Fibroblast of gingiva (primary cell): ENCODE measurements around the gene ITGA8.

Source experiments
- DNase-seq: peaks from one replicate; pipeline ENCODE4 v3.0.0-alpha.2; 2011; ENCODE audit warnings: low read depth

ITGA8 gene

GRCh38 chr10:15735763-15736162 lies 16.0 kb upstream of the ITGA8 start:
- no peak for DNase-seq

- DNase-seq = no peak
Observed at GRCh38 chr10:15730341-15730740, 10.6 kb upstream of the ITGA8 start.

DNA sequence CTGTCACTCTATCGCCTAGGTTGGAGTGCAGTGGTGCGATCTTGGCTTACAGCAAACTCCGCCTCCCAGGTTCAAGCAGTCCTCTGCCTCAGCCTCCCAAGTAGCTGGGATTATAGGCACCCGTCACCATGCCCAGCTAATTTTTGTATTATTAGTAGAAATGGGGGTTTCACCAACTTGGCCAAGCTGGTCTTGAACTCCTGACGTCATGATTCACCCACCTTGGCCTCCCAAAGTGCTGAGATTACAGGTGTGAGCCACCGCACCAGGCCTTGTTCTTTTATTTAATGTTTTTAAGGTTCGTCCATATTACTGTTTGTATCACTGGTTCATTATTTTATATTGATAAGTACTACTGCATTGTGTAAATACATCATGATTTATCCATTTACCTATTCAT lies 10.2 kb upstream of the ITGA8 start:
- no peak for DNase-seq

DNA sequence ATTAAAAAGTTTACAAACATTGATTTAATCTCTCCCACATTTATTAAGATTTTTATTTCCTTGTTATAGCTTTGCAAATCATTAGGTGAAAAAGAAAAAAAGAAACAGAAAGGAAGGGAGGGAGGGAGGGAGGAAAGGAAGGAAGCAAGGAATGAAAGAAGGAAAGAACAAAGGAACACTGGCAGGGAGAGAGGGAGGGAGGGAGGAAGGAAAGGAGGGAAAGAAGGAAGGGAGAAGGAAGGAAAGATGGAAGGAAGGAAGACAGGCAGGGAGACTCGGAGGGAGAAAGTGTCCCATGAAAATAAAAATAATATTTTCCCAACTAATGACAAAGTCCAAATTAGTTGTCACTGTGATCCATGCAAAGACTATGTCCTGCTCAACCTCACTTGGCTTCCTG lies 6.3 kb upstream of the ITGA8 start:
- DNase-seq = no peak

DNA sequence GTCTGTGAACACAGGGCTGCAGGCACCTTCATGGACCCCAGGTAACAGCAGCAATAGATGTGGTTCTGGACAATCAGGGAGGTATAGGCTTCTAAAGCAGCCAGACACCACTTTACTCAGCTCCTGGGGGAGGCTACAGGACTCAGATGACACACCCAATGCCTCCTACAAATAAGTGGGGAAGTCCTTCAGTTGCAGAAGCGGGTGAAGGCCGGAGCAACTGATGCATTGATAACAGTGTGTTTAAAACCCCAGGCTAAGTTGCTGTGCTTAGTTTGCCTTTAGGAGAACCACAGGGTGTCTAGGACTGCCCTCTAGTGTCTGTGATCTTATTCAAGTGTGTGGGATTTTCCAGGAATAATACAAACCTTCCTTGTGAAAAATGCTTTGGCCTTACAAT lies 5.9 kb upstream of the ITGA8 start:
- DNase-seq = peak; percentile 66

DNA sequence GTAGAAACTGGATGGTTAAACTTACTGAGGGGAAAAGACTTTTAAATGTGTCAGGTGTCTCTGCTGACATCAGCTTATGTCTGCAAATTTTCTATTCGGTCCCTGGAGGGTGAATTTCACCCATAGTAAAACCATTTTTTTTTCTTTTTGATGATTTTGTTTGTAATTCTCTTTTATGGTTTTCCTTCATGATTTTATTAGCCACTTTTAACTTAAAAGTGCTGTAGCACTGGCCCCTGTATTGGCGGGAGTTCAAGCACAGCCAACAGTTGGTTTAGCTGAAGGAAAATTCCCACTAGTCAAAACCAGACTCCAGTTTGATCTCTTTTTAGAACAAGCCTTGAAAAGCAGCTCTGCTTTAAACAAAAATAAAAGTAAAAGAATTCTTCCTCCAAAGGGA lies 5.0 kb upstream of the ITGA8 start:
- DNase-seq = no peak

DNA sequence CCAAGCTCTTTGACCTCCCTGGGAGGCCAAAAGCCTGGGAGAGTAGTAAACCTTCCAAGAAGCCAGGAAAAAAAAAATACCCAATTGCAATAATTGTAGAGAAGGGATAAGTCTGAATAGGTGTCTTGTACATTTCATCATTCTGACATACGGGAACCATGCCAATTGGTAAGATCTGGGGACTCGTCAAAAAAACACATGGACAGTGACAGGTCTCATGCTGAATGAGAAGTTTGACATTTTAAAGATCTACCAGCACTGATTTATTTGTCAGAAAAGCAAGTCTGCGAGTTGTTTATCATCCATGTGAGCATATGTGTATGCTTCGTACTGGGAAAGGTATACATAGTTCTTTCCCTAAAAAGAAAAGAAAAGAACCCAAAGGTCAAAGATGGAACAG lies 4.1 kb upstream of the ITGA8 start:
- DNase-seq = no peak

DNA sequence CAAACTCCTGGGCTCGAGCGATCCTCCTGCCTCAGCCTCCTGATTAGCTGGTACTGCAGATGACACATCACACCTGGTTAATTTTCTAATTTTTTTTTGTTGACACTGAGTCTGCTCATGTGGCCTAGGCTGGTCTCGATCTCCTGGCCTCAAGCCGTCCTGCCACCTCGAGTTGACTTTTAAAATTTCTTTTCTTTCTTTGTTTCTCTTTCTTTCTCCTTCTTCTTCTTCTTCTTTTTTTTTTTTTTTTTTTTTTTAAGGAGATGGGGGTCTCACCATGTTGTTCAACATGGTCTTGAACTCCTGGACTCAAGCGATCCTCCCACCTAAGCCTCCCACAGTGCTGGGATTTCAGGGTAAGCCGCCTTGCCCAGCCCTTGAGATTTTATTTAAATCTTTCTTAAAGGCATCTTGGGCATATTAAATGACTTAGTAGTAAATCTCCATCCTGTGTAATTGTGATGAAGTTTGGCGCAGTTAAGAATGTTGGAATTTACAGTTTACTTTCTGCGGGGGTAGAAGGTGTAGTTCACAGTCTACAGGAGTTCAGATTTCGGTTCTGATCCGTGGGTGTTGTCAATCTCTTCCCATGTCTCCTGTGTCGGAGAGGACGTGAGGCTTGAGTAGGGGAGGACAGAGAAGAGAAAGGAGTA lies 1.0 kb upstream of the ITGA8 start:
- DNase-seq = no peak

DNA sequence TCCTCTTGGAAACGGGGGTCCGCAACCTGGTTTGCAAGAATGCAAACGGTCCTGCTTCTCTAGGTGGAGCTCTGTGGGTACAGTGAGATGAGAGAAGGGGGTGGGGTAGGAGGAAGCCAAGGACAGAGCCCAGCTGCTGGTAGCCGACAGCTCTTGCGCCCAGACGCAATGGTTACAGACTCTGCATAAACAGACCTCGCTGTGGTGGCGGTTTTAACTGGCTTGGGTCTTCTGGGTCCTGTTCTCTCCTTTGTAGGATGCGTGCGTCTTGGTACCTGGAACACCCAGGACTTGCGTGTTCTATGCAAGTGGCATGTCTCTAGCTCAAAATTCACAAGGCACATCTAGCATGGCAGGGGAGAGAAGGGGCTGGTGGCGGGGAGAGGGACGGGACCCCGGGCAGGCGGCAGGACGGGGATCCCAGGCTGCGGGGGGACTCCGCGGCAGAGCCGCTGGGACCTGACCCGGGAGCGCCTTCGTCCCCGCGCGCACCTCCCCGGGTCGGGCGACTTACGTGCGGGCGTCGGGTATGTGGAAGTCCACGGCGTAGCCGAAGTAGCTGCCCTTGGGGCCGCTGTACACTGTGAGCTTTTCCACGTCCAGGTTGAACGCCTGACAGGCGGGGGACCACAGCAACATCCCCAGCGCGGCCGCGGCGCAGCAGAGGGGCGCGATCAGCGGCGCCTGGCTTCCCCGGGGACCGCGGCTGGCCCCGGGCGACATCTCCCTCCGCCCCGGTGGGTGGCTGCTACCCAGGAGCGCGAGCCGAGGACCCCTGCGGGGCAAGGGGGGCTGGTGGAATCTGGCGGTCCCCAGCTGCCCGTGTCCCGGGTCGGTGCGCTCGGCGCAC lies 448 bp downstream of the ITGA8 start:
- no peak for DNase-seq

GRCh38 chr10:15718694-15719048 lies 1.1 kb downstream of the ITGA8 start:
- no peak for DNase-seq

DNA sequence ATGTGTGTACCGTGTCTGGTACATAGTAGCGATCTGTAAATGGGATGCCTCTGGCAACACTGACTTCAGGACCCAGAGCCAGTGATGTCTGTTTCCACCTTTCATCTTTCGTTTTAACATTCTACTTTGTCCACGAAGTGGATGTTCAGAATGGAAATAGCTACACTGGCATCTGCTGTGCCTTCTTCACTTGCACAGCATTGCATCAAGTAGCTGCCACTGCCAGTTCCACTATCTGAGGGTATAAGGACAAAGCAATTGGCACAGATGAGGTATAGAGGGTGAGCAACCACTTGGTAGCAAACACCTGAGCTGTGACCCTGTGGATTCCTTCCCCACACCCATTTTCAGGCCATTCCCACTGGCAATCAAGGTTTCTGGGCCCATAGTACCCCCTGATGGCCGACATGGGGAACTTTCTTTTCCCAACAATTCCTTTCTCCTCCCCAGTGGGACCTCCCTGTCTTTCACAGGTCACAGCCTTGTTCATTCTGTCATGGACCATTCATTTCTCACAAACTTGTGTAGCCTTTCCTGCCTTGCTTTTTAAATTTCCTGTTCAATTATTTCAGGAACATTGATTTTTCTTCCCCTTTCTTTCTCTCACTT lies 4.0 kb downstream of the ITGA8 start:
- peak; percentile 16 for DNase-seq

DNA sequence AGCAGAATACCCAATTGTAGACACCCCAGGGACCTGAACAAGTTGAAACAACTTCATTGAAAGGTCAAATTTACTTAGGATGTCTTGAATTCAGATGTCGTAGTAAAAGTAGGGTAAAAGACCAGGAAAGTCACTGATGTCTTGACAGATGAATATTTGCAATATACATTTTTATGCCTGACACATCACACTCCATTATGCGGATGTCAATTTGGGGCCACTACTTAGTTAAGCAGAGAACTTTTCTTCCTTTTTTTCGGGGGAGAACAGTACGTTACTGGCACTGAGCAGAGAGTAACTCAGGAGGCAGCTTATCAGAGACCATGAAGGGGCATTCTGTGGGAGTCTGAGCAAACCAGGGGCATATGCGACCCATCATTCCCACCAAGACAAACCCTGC lies 4.9 kb downstream of the ITGA8 start:
- no peak for DNase-seq

DNA sequence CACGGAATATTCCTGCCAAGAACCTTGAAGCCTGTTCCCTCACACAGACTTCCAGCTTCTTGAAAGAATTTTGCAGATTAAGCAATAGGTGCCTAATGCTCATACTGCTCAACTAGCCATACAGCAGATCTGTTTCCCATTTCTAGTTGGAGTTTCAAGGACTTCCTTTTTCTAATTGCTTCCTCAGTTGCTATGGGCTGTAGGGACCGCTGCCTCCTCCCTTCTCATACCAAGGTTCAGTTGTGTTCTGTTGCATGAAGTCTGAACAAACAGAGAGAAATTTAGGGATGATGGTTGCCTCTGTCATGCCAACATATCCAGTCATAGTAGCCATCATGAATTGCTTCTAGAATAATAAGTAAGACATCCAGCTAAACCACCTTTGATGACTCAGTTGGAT lies 6.8 kb downstream of the ITGA8 start:
- DNase-seq = peak; percentile 21

DNA sequence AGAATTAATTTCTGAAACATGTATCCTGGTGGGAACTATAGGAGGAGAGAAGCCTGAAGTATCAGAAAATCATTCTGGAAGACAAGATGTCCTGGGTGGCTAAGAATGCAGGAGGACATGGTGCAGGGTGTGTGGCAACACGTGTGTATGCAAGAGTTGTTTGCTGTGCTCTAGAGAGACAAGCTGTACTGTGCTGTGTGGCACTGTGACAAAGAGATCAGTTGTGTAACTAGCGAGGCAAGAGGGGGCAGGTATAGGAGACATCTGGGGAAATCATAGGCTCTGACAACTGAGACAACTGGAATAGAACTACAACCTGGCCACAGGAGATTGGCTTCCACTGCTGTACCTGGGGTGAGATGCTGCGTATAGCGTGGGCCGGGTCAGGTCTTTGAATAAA lies 9.3 kb downstream of the ITGA8 start:
- DNase-seq = no peak

GRCh38 chr10:15705298-15705697 lies 14.4 kb downstream of the ITGA8 start:
- no peak for DNase-seq

DNA sequence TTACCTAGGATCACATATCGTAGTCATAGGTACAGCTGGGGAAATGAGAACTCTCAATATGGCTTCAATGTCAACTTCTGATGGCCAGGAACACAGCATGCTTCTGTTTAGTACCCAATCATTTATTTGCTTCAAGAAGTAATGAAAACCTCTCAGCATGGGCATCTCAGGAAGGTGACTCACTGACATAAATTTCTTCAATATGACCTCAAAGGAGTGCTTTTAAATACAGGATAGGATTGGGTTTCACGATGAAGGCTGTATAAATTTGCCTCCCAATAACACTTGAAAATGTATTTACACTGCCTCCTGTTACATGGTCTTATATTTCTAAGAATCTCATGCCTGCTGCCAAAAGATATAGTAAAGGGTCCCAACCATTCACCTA lies 15.1 kb downstream of the ITGA8 start:
- DNase-seq = no peak

DNA sequence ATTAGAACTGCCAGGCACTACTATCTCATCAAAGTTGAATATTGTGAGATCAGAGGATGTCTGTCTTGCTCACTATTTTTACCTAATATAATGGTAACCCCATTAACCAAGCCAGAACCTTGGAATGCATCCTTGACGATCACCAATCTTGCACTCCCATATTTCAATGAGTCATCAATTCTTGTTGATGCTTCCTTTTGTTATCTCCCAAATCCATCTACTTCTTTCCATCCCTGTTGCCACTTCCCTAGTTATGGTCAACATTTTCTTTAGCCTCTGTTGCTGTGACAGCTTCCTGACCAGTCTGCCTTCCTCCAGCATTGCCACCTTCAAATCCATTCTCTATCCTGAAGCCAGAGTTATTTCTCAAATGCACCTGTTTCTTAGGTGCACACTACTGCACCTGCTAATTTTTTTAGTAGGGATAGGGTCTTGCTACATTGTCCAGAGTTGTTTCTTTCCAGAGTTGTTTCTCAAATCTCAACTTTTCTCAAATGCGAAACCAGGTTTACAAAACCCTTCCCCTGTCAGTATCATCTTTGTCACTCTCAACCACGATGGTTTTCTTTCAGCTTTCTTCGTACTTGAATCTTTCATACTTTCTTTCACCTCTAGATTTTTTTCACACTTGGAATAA lies 15.7 kb downstream of the ITGA8 start:
- no peak for DNase-seq

DNA sequence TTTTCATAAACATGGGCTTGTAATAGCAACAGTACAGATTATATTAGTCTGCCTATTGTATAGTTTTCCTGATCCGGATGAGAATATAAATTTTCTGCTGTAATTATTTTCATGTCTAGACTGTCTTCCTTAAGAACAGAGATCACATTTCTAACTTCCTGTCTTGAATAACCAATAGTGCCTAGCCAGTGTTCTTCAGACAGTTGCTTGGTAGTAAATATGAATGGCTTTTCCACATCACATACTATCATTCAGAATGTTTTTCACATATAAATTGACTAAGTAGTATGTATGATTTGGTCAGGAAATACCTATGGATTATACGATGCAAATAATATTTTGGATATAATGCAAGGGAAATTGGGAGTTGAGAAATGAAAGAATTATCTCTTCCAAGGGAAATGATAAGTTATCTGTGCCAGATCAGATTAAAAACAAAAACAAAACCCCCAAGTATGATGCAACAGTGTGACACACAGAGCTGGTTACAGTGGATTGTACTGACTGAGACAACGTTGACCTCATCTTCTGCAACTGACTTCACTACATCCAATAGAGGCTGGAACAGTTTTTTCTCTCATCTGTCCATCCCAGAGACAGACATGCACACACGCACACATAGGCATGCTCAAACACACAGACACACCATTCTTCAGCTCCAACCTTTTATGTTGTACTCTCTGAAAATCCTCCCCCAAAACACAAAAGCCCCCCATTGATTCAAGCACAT lies 16.4 kb downstream of the ITGA8 start:
- no peak for DNase-seq

- DNase-seq = no peak
Observed at GRCh38 chr10:15700078-15700674, 19.5 kb downstream of the ITGA8 start.

GRCh38 chr10:15695852-15696251 lies 23.9 kb downstream of the ITGA8 start:
- DNase-seq = no peak

GRCh38 chr10:15690031-15690430 lies 29.7 kb downstream of the ITGA8 start:
- no peak for DNase-seq

DNA sequence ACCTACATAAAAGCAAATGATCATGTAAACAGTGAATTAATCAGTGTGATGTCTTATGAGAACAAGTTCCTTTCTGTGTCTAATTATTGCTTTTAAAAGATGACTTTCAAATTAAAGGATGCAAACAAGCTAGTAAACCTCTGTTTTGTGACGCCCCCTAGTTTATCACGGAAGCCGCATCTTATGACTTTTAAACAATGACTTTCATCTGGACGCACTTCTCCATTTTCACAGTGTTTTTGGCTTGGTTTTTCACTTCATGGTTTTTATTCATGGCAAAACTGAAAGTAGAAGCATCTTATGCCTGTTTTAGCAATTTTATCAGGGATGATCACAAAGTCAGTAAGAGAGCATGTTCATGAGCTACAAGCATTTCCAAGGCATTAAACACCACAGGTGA lies 35.0 kb downstream of the ITGA8 start:
- no peak for DNase-seq
